Peyer's patch (tissue), 4 donors: ENCODE measurements around the gene LCK.

Experiments
- POLR2A ChIP-seq, 2 donors: fragments of 450-650 bp; IDR thresholded peaks; one replicate each; pipeline ENCODE4 v1.5.1; 2017; ENCODE audit warnings: antibody characterized with exemption in 2 of 2, mild to moderate bottlenecking in 2 of 2, moderate library complexity in 2 of 2
- TF ChIP-seq, protein P1 (sequence below), 6 experiments: fragments of 450-650 bp in 4 of 6; fragments of 200-600 bp in 2 of 6; sonication (generic) in 1 of 6; IDR thresholded peaks; one replicate each; pipeline ENCODE4 v1.5.1; 2017 to 2019; ENCODE audit warnings: antibody characterized with exemption in 6 of 6, mild to moderate bottlenecking in 3 of 6, moderate library complexity in 1 of 6

DNA sequence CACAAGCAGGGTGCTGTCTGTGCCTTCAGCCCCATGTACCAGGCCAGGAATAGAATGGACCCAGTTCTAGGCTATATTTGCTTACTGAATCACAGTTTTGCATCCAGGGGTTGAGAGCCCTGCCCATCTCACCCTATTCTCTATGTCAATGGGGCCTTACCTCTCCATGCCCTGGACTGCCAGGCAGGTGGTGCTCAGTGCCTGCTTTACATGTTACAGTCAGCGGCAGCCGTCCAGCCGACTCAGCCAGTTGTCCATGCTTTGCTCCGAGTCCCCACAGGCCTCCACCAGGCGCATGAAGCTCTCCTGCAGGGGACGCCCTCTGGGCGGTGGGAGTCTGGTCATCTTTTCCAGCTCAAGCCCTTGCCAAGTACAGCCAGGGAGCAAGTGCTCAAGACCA lies 16.3 kb upstream of the LCK start:
- no peak for TF ChIP-seq POLR2A (IDR thresholded peaks at IDR 0.05)
- TF ChIP-seq, protein P1, sequence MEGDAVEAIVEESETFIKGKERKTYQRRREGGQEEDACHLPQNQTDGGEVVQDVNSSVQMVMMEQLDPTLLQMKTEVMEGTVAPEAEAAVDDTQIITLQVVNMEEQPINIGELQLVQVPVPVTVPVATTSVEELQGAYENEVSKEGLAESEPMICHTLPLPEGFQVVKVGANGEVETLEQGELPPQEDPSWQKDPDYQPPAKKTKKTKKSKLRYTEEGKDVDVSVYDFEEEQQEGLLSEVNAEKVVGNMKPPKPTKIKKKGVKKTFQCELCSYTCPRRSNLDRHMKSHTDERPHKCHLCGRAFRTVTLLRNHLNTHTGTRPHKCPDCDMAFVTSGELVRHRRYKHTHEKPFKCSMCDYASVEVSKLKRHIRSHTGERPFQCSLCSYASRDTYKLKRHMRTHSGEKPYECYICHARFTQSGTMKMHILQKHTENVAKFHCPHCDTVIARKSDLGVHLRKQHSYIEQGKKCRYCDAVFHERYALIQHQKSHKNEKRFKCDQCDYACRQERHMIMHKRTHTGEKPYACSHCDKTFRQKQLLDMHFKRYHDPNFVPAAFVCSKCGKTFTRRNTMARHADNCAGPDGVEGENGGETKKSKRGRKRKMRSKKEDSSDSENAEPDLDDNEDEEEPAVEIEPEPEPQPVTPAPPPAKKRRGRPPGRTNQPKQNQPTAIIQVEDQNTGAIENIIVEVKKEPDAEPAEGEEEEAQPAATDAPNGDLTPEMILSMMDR (IDR thresholded peaks at IDR 0.05), result no peak
